GM12864 (cell line): ENCODE data around the gene NUDT3.
A peak's percentile ranks its signal among the peaks of the same experiment; 100 is the strongest.

Experiments
- DNase-seq: peaks from one replicate; pipeline ENCODE4 v3.0.0-alpha.2; 2011; ENCODE audit warnings: low read depth
- H3K4me3 ChIP-seq: 2 replicates; pipeline ENCODE4 v1.5.1; 2011; ENCODE audit warnings: mild to moderate bottlenecking, low read depth, low read length, control low read depth
- TF ChIP-seq, protein P1 (sequence below): IDR thresholded peaks from 2 replicates; pipeline ENCODE4 v1.5.1; 2011; ENCODE audit warnings: low read depth, mild to moderate bottlenecking, moderate library complexity, low read length, control low read depth, inconsistent platforms; ENCODE audit errors: missing control alignments

The NUDT3 gene

DNA sequence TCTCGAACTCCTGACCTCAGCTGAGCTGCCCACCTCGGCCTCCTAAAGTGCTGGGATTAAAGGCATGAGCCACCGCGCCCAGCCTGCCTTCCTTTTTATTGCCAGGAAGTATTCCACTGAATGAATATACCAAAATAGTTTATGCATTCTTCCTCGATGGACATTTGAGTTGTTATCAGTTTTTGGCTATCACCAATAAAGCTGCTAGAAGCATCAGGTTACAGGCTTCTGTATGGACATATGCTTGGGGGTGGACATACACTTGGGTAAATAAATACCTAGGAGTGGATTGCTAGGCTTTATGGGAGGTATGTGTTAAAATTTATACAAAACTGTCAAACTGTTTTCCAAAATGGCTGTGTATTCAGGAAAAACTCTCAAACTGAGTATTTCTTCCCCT lies 43.4 kb upstream of the NUDT3 start:
- TF ChIP-seq, protein P1, sequence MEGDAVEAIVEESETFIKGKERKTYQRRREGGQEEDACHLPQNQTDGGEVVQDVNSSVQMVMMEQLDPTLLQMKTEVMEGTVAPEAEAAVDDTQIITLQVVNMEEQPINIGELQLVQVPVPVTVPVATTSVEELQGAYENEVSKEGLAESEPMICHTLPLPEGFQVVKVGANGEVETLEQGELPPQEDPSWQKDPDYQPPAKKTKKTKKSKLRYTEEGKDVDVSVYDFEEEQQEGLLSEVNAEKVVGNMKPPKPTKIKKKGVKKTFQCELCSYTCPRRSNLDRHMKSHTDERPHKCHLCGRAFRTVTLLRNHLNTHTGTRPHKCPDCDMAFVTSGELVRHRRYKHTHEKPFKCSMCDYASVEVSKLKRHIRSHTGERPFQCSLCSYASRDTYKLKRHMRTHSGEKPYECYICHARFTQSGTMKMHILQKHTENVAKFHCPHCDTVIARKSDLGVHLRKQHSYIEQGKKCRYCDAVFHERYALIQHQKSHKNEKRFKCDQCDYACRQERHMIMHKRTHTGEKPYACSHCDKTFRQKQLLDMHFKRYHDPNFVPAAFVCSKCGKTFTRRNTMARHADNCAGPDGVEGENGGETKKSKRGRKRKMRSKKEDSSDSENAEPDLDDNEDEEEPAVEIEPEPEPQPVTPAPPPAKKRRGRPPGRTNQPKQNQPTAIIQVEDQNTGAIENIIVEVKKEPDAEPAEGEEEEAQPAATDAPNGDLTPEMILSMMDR = no peak

DNA sequence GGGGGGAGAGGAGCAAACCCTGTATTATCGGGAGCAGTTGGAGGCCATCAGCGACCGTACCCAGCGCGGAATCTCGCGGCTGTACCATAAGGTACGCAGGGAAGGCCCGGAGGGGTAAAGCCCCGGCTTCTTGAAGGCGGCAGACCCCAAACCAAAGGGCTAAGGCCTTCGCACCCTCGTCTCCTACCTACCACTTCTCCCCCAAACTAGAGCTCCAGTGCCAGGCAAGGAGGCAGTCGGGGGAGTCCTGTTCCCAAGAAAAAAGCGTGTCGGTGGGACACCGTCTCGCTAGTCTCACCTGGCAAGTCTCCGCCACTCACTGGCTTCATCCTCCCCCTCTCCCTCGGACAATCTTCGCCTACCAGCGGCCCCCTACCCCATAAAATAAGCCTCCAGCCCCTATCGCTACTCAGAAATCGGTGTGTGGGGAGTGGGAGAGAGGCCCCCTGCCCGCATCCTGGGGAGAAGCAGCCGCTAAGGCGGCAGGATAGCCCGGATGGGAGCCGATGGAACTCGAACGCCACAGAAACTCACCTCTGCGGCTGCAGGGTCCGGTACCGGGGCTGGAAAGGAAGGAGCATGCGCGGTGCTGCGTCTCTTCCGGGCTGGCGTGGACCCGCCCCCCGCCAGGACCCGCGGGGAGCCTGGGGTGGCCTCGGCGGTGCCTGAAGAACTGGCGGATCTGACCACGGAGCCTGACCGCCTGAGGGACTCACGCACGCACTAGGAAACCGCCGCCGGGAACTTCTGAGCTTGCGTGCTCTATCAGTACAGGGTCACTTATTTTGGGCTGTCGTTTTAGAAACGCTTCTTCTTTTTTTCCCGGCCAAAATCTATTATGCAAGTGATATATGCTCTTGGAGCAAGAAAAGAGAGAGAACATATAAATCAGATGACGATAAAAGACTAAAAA lies 33.3 kb upstream of the NUDT3 start, which contains the start of gene RPS10:
TSS of gene RPS10 (minus strand) at position 572 of the 913 bp plus-strand sequence. CDS start 848 bp downstream, outside the sequence.
- DNase-seq = peak; percentile 73
- peak within 1 kb of the TSS; percentile 96 for H3K4me3 ChIP-seq
- TF ChIP-seq, protein P1 = no peak

More for the DNA sequence above, 43.4 kb upstream of the NUDT3 start:
- no peak for DNase-seq
- no peak overlapping the region for H3K4me3 ChIP-seq

DNA sequence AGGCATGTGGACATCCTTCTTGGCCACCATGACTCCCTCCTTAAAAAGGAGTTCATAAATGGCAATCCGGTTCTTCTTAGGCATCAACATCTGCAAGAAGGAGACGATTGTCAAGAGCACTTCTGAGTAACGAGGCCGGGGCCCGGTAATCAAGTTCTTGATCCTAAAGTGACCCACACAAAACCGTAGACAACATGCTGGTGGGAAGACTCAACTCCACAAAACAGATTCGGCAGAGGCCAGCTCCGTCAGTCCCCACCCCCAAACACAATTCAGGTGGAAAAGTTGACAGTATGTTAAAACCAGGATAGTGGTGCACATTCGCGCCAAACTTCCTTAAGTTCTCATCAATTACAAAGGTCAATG lies 32.6 kb upstream of the NUDT3 start:
- TF ChIP-seq, protein P1 = no peak
- no peak for DNase-seq
- peak overlapping the region; percentile 96 for H3K4me3 ChIP-seq

DNA sequence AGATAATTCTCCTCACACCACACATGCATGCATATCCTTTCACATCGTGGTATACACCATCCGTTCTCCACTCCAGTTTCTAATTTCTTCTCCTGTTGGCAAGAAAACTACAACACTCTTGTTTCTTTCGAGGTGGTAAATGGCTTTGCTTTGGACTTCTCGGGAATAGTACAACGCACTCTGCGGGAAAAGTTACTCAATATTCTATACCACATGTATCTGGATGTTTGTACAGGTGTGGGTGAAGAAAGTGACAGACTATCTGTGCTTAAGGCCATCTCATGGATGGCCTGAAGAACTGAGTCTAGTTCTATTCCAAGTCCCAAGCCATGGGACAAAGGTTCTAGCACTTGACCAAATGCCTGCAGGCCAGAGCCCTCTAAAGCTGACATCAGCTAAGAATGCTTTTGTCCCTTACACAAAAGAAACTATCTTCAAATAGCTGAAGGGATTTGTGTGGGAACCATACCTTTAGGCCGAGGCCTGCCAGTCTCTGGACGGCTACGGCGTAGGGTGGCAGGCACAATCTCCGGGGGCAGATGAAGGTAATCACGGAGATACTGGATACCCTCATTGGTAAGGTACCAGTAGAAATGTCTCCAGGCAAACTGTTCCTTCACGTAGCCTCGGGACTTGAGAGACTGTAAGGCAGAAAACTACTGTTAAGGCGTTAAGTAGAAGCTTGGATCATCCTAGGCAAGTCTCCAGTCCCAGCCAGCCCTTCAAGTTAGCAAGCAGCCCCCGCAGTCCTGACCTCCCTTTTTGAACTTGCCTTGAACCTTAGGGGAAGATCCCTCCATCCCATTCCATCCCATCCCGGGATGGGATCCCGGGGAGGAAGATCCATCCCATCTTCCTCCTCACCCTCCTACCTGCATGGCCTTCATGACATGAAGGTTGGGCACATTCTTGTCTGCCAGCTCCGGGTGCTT lies 32.0 kb upstream of the NUDT3 start:
- DNase-seq = no peak
- peak overlapping the region; percentile 96 for H3K4me3 ChIP-seq
- TF ChIP-seq, protein P1 = no peak

DNA sequence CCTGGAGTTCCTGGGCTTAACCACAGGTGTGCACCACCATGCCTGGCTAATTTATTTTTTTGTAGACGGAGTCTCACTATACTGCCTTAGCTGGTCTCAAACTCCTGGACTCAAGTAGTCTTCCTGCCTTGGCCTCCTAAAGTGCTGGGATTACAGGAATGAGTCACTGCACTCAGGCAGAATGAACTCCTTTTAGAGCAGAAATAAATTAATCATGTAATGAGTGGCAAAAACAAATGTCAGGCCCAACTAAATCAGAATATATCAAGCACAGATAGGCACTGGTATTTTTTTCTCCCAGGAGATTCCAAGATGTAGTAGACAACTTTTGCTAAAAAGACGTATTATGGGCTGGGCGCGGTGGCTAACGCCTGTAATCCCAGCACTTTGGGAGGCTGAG lies 30.8 kb upstream of the NUDT3 start:
- TF ChIP-seq, protein P1 = no peak
- no peak overlapping the region for H3K4me3 ChIP-seq
- no peak for DNase-seq

DNA sequence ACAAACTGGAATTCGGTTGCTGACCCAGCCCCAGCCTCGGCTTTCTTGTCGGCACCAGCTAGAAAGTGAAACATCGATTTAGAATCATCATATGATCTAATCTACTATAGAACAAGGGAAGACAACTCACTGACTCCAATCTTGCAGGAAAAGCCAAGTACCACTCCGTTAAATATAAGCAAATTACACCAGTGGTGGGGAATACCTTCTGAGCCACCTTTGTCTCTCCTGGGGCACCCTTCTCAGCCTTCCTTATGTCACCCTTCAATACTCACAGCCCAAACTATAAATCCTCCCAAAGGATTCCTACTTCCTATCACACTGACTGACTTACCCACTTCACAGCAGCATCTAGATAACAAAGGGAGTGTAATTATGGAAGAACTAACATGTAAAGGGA lies 25.9 kb upstream of the NUDT3 start:
- TF ChIP-seq, protein P1 = no peak

More for the DNA sequence above, 25.9 kb upstream of the NUDT3 start:
- no peak for DNase-seq
- no peak overlapping the region for H3K4me3 ChIP-seq
